GM21529 (cell line): ENCODE results near the gene CYB5D1.

Experiments
- ATAC-seq: cut with Tn5 transposase; IDR thresholded peaks from one replicate; pipeline ENCODE4 v1.9.1; 2021; ENCODE audit not compliant: unreplicated experiment

The CYB5D1 gene

GRCh38 chr17:7833795-7834541 is 23.8 kb upstream of the CYB5D1 start, which contains the start of gene KDM6B:
Gene KDM6B, plus strand, starts transcription at chr17:7834217. Its CDS starts 11,338 bp downstream, at chr17:7845555.
- ATAC-seq, result peak; percentile 50

GRCh38 chr17:7834542-7834956 is 23.3 kb upstream of the CYB5D1 start:
- ATAC-seq, result no peak

GRCh38 chr17:7834957-7835813 is 22.6 kb upstream of the CYB5D1 start:
- peak; percentile 41 for ATAC-seq

GRCh38 chr17:7835814-7836595 is 21.8 kb upstream of the CYB5D1 start:
- peak; percentile 38 for ATAC-seq

GRCh38 chr17:7836596-7837407 is 21.0 kb upstream of the CYB5D1 start:
- ATAC-seq, result no peak

GRCh38 chr17:7837408-7838088 is 20.3 kb upstream of the CYB5D1 start:
- no peak for ATAC-seq

- ATAC-seq, result no peak
These were observed 19.4 kb upstream of the CYB5D1 start for GRCh38 chr17:7838090-7839075.

- ATAC-seq, result no peak
These were observed 18.5 kb upstream of the CYB5D1 start for GRCh38 chr17:7839190-7839875.

- no peak for ATAC-seq
These were observed 17.9 kb upstream of the CYB5D1 start for GRCh38 chr17:7839876-7840261.

GRCh38 chr17:7840441-7840840 is 17.4 kb upstream of the CYB5D1 start:
- no peak for ATAC-seq

GRCh38 chr17:7840875-7841274 is 16.9 kb upstream of the CYB5D1 start:
- ATAC-seq, result no peak

- ATAC-seq, result peak; percentile 13
These were observed 16.3 kb upstream of the CYB5D1 start for GRCh38 chr17:7841396-7841914.

- peak; percentile 14 for ATAC-seq
These were observed 15.9 kb upstream of the CYB5D1 start for GRCh38 chr17:7841915-7842379.

GRCh38 chr17:7842380-7843256 is 15.2 kb upstream of the CYB5D1 start:
- peak; percentile 23 for ATAC-seq

GRCh38 chr17:7843257-7843535 is 14.6 kb upstream of the CYB5D1 start:
- ATAC-seq, result no peak

- ATAC-seq, result peak; percentile 33
These were observed 14.1 kb upstream of the CYB5D1 start for GRCh38 chr17:7843536-7844291.
